Caco-2 (cell line): ENCODE results near the gene SLC15A2. TPM values are rescaled to one million over a fixed set of nuclear protein-coding genes. Genes with fewer than 3 reads are reported as not detected.

Experiments
- BruUV-seq: library from RNA; stranded (reverse); fragments of 400-500 nt; replicated peaks from 2 replicates; lab custom pipeline; 2021; lab: Mats Ljungman, UMichigan
- CTCF ChIA-PET: fragments of 300-600 bp; sonication (Branson Sonifier 250); formaldehyde crosslinking; loops from one replicate; lab custom pipeline; 2022; ENCODE audit warnings: antibody characterized with exemption; lab: Charles Lee
- POLR2A ChIA-PET: fragments of 300-600 bp; sonication (Branson Sonifier 250); formaldehyde crosslinking; loops from one replicate; lab custom pipeline; 2022; ENCODE audit warnings: antibody characterized with exemption; lab: Charles Lee
- DNase-seq, 2 experiments: peaks; one replicate each; pipeline versions ENCODE4 v3.0.0 to v3.0.0-alpha.2; 2020 to 2022
- H3K27me3 ChIP-seq: replicated peaks from 2 replicates; pipeline ENCODE4 v1.6.0; 2011; ENCODE audit warnings: low read length; ENCODE audit not compliant: control insufficient read depth, insufficient read depth
- H3K36me3 ChIP-seq: 2 replicates; pipeline ENCODE4 v1.5.1; 2011; ENCODE audit warnings: low read length; ENCODE audit not compliant: control insufficient read depth, insufficient read depth
- H3K4me1 ChIP-seq: fragments of 250-450 bp; sonication (Bioruptor Pico); 2 replicates; pipeline ENCODE4 v1.5.1; 2020; ENCODE audit warnings: mild to moderate bottlenecking
- H3K4me3 ChIP-seq: 2 replicates; pipeline ENCODE4 v1.5.1; 2011; ENCODE audit warnings: low read depth, mild to moderate bottlenecking, control low read depth, low read length
- H3K9me3 ChIP-seq: fragments of 250-450 bp; sonication (Bioruptor Pico); 2 replicates; pipeline ENCODE4 v1.5.1; 2020; ENCODE audit warnings: mild to moderate bottlenecking, moderate library complexity
- H3K27ac Mint-ChIP-seq: one replicate; pipeline ENCODE4 v1.8.0; 2022; ENCODE audit warnings: mixed read lengths; ENCODE audit not compliant: unreplicated experiment
- H3K27me3 Mint-ChIP-seq: one replicate; pipeline ENCODE4 v1.8.0; 2022; ENCODE audit warnings: mixed read lengths; ENCODE audit not compliant: insufficient read depth, unreplicated experiment
- H3K36me3 Mint-ChIP-seq: one replicate; pipeline ENCODE4 v1.8.0; 2022; ENCODE audit warnings: mild to moderate bottlenecking, mixed read lengths; ENCODE audit not compliant: insufficient read depth, unreplicated experiment
- H3K4me1 Mint-ChIP-seq: one replicate; pipeline ENCODE4 v1.8.0; 2022; ENCODE audit warnings: low read depth, mixed read lengths; ENCODE audit not compliant: unreplicated experiment
- H3K4me3 Mint-ChIP-seq: one replicate; pipeline ENCODE4 v1.8.0; 2022; ENCODE audit warnings: mild to moderate bottlenecking, moderate library complexity, mixed read lengths; ENCODE audit not compliant: unreplicated experiment
- H3K9me3 Mint-ChIP-seq: one replicate; pipeline ENCODE4 v1.8.0; 2022; ENCODE audit warnings: mixed read lengths; ENCODE audit not compliant: unreplicated experiment
- CTCF ChIP-seq, 2 experiments: fragments of 200-600 bp in 1 of 2; IDR thresholded peaks; 1 replicate in 1 of 2; 2 replicates in 1 of 2; pipeline versions ENCODE4 v1.5.1 to v1.8.0; 2011 to 2022; ENCODE audit warnings: antibody characterized with exemption in 1 of 2, control low read depth in 1 of 2, inconsistent platforms in 1 of 2, low read depth in 1 of 2, low read length in 1 of 2, mild to moderate bottlenecking in 1 of 2, moderate library complexity in 1 of 2; ENCODE audit not compliant: insufficient read depth in 1 of 2, severe bottlenecking in 1 of 2, unreplicated experiment in 1 of 2
- intact Hi-C: fragments of 100-400 bp; cut with micrococcal nuclease; formaldehyde crosslinking; loops from one replicate; pipeline ENCODE4 v1.10.0; 2022; ENCODE audit not compliant: unreplicated experiment
- total RNA-seq: library from RNA; stranded (reverse); gene quantifications from 2 replicates; pipeline ENCODE4 v1.2.3, GENCODE V29; 2022

The SLC15A2 gene
- total RNA-seq, 1 experiment from 2014 or later = 4.7 TPM

- Histone ChIP-seq H3K9me3 (no peaks in the 10 kb centered on the region), H3K27me3 (no peaks in the 10 kb centered on the region), H3K4me3 (no peak overlapping the region), H3K4me1 (peaks cover 12% of the 10 kb centered on the region; the same call in 1 of the 2 replicates), H3K36me3 (no peaks in the 10 kb centered on the region)
- peaks cover 16% of the 10 kb centered on the region for H3K9me3 Mint-ChIP-seq
- H3K27ac Mint-ChIP-seq = no peak overlapping the region
- no peak overlapping the region for H3K4me3 Mint-ChIP-seq
- ChIA-PET POLR2A (no interaction called here), CTCF (no interaction called here)
- intact Hi-C loops = no loop called here
- TF ChIP-seq CTCF (IDR thresholded peaks at IDR 0.05; ENCODE audit: insufficient read depth in 1 of 2, low read depth in 1 of 2, low read length in 1 of 2, severe bottlenecking in 1 of 2, unreplicated experiment in 1 of 2) = no peak
- DNase-seq = no peak
- peaks cover 4% of the 10 kb centered on the region for H3K4me1 Mint-ChIP-seq
- BruUV-seq = no TSS peak
- no peaks in the 10 kb centered on the region for H3K36me3 Mint-ChIP-seq
- no peaks in the 10 kb centered on the region for H3K27me3 Mint-ChIP-seq
These were observed 80.5 kb downstream of the SLC15A2 start for GRCh38 chr3:121974601-121975111.

- intact Hi-C loops = no loop called here
- H3K36me3 ChIP-seq = no peaks in the 10 kb centered on the region
- DNase-seq = no peak
- TF ChIP-seq CTCF (IDR thresholded peaks at IDR 0.05; ENCODE audit: insufficient read depth in 1 of 2, low read depth in 1 of 2, low read length in 1 of 2, severe bottlenecking in 1 of 2, unreplicated experiment in 1 of 2) = peak in 1 of 2 experiments; percentile 0
- Mint-ChIP-seq H3K4me3 (no peak overlapping the region), H3K27me3 (no peaks in the 10 kb centered on the region), H3K36me3 (no peaks in the 10 kb centered on the region), H3K9me3 (peaks cover 16% of the 10 kb centered on the region), H3K27ac (no peak overlapping the region), H3K4me1 (no peaks in the 10 kb centered on the region)
- no TSS peak for BruUV-seq
- no peaks in the 10 kb centered on the region for H3K9me3 ChIP-seq
- H3K27me3 ChIP-seq = no peaks in the 10 kb centered on the region
- ChIA-PET CTCF (no interaction called here), POLR2A (no interaction called here)
- no peak overlapping the region for H3K4me3 ChIP-seq
- 0 out of 2 replicates have a peak, but pooled peaks cover 2% of the 10 kb centered on the region for H3K4me1 ChIP-seq
These were observed 81.6 kb downstream of the SLC15A2 start for GRCh38 chr3:121975702-121976302.

- ChIA-PET POLR2A (no interaction called here), CTCF (no interaction called here)
- H3K4me1 ChIP-seq = no peaks in the 10 kb centered on the region
- H3K27ac Mint-ChIP-seq = no peak overlapping the region
- H3K36me3 ChIP-seq = no peaks in the 10 kb centered on the region
- no peak for TF ChIP-seq CTCF (IDR thresholded peaks at IDR 0.05; ENCODE audit: insufficient read depth in 1 of 2, low read depth in 1 of 2, low read length in 1 of 2, severe bottlenecking in 1 of 2, unreplicated experiment in 1 of 2)
- peaks cover 16% of the 10 kb centered on the region for H3K9me3 Mint-ChIP-seq
- no peaks in the 10 kb centered on the region for H3K9me3 ChIP-seq
- H3K36me3 Mint-ChIP-seq = no peaks in the 10 kb centered on the region
- intact Hi-C loops = no loop called here
- no peaks in the 10 kb centered on the region for H3K27me3 Mint-ChIP-seq
- no TSS peak for BruUV-seq
- no peaks in the 10 kb centered on the region for H3K4me1 Mint-ChIP-seq
- H3K4me3 ChIP-seq = no peak overlapping the region
- no peak overlapping the region for H3K4me3 Mint-ChIP-seq
- DNase-seq = no peak
- no peaks in the 10 kb centered on the region for H3K27me3 ChIP-seq
These were observed 82.5 kb downstream of the SLC15A2 start for GRCh38 chr3:121976727-121977126.
